Endothelial cell of umbilical vein (primary cell): Measurements from ENCODE around the gene CACNA1E. TPM values are rescaled to one million over a fixed set of nuclear protein-coding genes. Genes with fewer than 3 reads are reported as not detected.

Source experiments
- BruUV-seq: library from RNA; stranded (reverse); fragments of 400-500 nt; replicated peaks from 2 replicates; lab custom pipeline; 2021; lab: Mats Ljungman, UMichigan
- CTCF ChIA-PET: fragments of 300-600, 350-600 bp; sonication (Branson Sonifier 250); formaldehyde crosslinking; loops from one replicate; lab custom pipeline; 2021; ENCODE audit warnings: antibody characterized with exemption, inconsistent platforms; lab: Charles Lee
- POLR2A ChIA-PET: fragments of 300-600, 350-600 bp; sonication (Branson Sonifier 250); formaldehyde crosslinking; loops from one replicate; lab custom pipeline; 2021; ENCODE audit warnings: antibody characterized with exemption, inconsistent platforms; lab: Charles Lee
- DNase-seq: peaks from one replicate; pipeline ENCODE4 v3.0.0-alpha.2; 2011; ENCODE audit warnings: low read depth, low spot score
- FAIRE-seq: peaks from 2 replicates; lab custom pipeline; 2011; peaks lifted over from hg19 to GRCh38; lab: Jason Lieb, UNC
- H2AFZ ChIP-seq: 2 replicates; pipeline ENCODE4 v1.6.0; 2012; ENCODE audit warnings: low read depth, low read length, control low read depth, inconsistent platforms
- H3K27ac ChIP-seq: 2 replicates; pipeline ENCODE4 v1.5.1; 2011; ENCODE audit warnings: low read depth, mild to moderate bottlenecking, control low read depth, low read length, moderate library complexity; ENCODE audit not compliant: insufficient read depth
- H3K27me3 ChIP-seq, 2 experiments: 2 replicates each; pipeline versions ENCODE4 v1.6.0 to v1.6.1; 2011; ENCODE audit warnings: low read length in 2 of 2, mixed read lengths in 1 of 2; ENCODE audit not compliant: control insufficient read depth in 2 of 2, insufficient read depth in 2 of 2
- H3K36me3 ChIP-seq, 2 experiments: 2 replicates in 1 of 2; 3 replicates in 1 of 2; pipeline ENCODE4 v1.5.1; 2011; ENCODE audit warnings: low read length in 2 of 2, mild to moderate bottlenecking in 1 of 2, moderate library complexity in 1 of 2; ENCODE audit not compliant: control insufficient read depth in 2 of 2, insufficient read depth in 2 of 2; ENCODE audit errors: extremely low read depth in 1 of 2
- H3K4me1 ChIP-seq: 3 replicates; pipeline ENCODE4 v1.5.1; 2011; ENCODE audit warnings: mild to moderate bottlenecking, low read length; ENCODE audit not compliant: control insufficient read depth, insufficient read depth; ENCODE audit errors: extremely low read depth
- H3K4me2 ChIP-seq: 2 replicates; pipeline ENCODE4 v1.6.1; 2011; ENCODE audit warnings: low read length, control low read depth, mixed read lengths; ENCODE audit not compliant: insufficient read depth
- H3K4me3 ChIP-seq, 3 experiments: fragments of 200-600 bp in 1 of 3; sonication (generic), shearing (Covaris generic) in 1 of 3; replicated peaks in 1 of 3; 2 replicates each; pipeline ENCODE4 v1.5.1; 2011 to 2016; ENCODE audit warnings: control low read depth in 3 of 3, low read length in 3 of 3, mild to moderate bottlenecking in 2 of 3, inconsistent platforms in 1 of 3, low read depth in 1 of 3, moderate library complexity in 1 of 3; ENCODE audit not compliant: insufficient read depth in 1 of 3
- H3K79me2 ChIP-seq: 2 replicates; pipeline ENCODE4 v1.6.0; 2012; ENCODE audit warnings: low read length, inconsistent platforms; ENCODE audit not compliant: control insufficient read depth, insufficient read depth
- H3K9ac ChIP-seq: replicated peaks from 2 replicates; pipeline ENCODE3; 2011; ENCODE audit warnings: low read length, control low read depth; ENCODE audit not compliant: insufficient read depth; ENCODE audit errors: extremely low read depth
- H3K9me1 ChIP-seq: replicated peaks from 3 replicates; pipeline ENCODE4 v1.6.0; 2011; ENCODE audit warnings: mild to moderate bottlenecking, low read length; ENCODE audit not compliant: control insufficient read depth, insufficient read depth; ENCODE audit errors: extremely low read depth
- H3K9me3 ChIP-seq: replicated peaks from 2 replicates; pipeline ENCODE4 v1.5.1; 2012; ENCODE audit warnings: low read length, inconsistent platforms; ENCODE audit not compliant: control insufficient read depth, insufficient read depth
- H4K20me1 ChIP-seq: replicated peaks from 2 replicates; pipeline ENCODE3; 2011; ENCODE audit warnings: mild to moderate bottlenecking, low read length; ENCODE audit not compliant: control insufficient read depth, insufficient read depth; ENCODE audit errors: extremely low read depth
- EZH2 ChIP-seq: IDR thresholded peaks from 2 replicates; pipeline ENCODE4 v1.6.1; 2012; ENCODE audit warnings: borderline replicate concordance, low read depth, mild to moderate bottlenecking, moderate library complexity, low read length, inconsistent platforms; ENCODE audit not compliant: severe bottlenecking
- FOS ChIP-seq: IDR thresholded peaks from 2 replicates; pipeline ENCODE4 v1.6.1; 2011; ENCODE audit warnings: mild to moderate bottlenecking, low read length, moderate library complexity, borderline replicate concordance; ENCODE audit not compliant: insufficient read depth
- GATA2 ChIP-seq: IDR thresholded peaks from 2 replicates; pipeline ENCODE4 v1.7.0; 2011; ENCODE audit warnings: low read depth, mild to moderate bottlenecking, moderate library complexity, mixed read lengths, low read length; ENCODE audit not compliant: insufficient read length, insufficient read depth
- JUN ChIP-seq: IDR thresholded peaks from 2 replicates; pipeline ENCODE4 v1.6.1; 2011; ENCODE audit warnings: borderline replicate concordance, low read depth; ENCODE audit not compliant: insufficient read length, insufficient read depth
- MYC ChIP-seq: IDR thresholded peaks from one replicate; pipeline ENCODE4 v1.6.1; 2011; ENCODE audit warnings: mild to moderate bottlenecking, low read depth, low read length
- POLR2A ChIP-seq: IDR thresholded peaks from 2 replicates; pipeline ENCODE4 v1.6.1; 2012; ENCODE audit warnings: low read depth, mild to moderate bottlenecking, control low read depth, low read length
- POLR2AphosphoS5 ChIP-seq: IDR thresholded peaks from 2 replicates; pipeline ENCODE4 v1.6.1; 2012; ENCODE audit warnings: low read depth, mild to moderate bottlenecking, control low read depth, low read length, moderate library complexity; ENCODE audit not compliant: insufficient read depth
- dilution Hi-C: fragments of 300-500 bp; cut with MboI; formaldehyde crosslinking; loops from one replicate; pipeline ENCODE4 v1.15.0; 2019; ENCODE audit warnings: low sequenced_read_pairs; ENCODE audit not compliant: extremely low pct_ligation_motif_present
- intact Hi-C: fragments of 100-400 bp; cut with micrococcal nuclease; formaldehyde crosslinking; loops from one replicate; pipeline ENCODE4 v1.10.0; 2022
- polyA plus RNA-seq, 4 experiments: library from polyadenylated mRNA; depleted of rRNA in 3 of 4; stranded (reverse) in 3 of 4; unstranded in 1 of 4; fragments of >200 nt; gene quantifications; 2 replicates each; pipeline versions ENCODE4 v1.2.1 to v1.2.3, GENCODE V29; 2011 to 2012; ENCODE audit warnings: missing spikeins in 1 of 4
- total RNA-seq: library from RNA; stranded (reverse); gene quantifications from 2 replicates; pipeline ENCODE4 v1.2.3, GENCODE V29; 2021
- TF ChIP-seq, protein P1 (sequence below): IDR thresholded peaks from 2 replicates; pipeline ENCODE4 v1.6.1; 2011; ENCODE audit not compliant: insufficient read depth, insufficient read length
- TF ChIP-seq, protein P2 (sequence below), 2 donors: IDR thresholded peaks; 1 replicate in 1 of 2; 2 replicates in 1 of 2; pipeline ENCODE4 v1.5.1; 2011; ENCODE audit warnings: low read length in 2 of 2, mild to moderate bottlenecking in 2 of 2, moderate library complexity in 2 of 2, control low read depth in 1 of 2, inconsistent platforms in 1 of 2, low read depth in 1 of 2; ENCODE audit not compliant: insufficient read depth in 1 of 2; ENCODE audit errors: extremely low read depth in 1 of 2

Gene CACNA1E
- total and polyA plus RNA-seq, 2 donors (not counting 3 experiments of a cell fraction or from before 2014, with no cell fraction given), result not detected

DNA sequence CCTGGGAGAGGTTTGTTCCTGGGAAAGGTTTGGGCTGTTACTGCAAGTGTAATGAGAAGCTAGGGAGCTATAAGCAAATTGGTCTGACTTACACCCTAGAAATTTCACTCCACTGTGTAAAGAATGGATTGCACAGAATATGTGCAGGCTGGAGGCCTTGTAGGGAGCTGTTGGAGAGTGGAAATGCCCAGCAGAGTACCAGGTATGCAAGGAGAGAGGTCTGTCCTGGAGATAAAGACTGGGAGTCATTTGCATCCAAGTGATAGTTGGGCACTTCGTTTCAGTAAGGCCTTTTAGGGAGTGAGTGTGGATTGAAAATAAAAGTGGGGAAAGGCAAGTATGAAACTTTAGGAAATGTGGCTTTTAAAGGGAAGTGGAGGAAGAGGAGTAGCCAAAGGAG lies 75.8 kb downstream of the CACNA1E start:
- Histone ChIP-seq H3K27ac (no peak overlapping the region), H3K36me3 (no peaks in the 10 kb centered on the region), H3K79me2 (no peaks in the 10 kb centered on the region), H3K9me1 (no peaks in the 10 kb centered on the region), H3K4me3 (no peak overlapping the region), H3K9me3 (no peaks in the 10 kb centered on the region), H2AFZ (no peak overlapping the region), H3K4me1 (no peaks in the 10 kb centered on the region), H4K20me1 (no peaks in the 10 kb centered on the region), H3K4me2 (no peak overlapping the region), H3K9ac (no peak overlapping the region), H3K27me3 (no peaks in the 10 kb centered on the region)
- TF ChIP-seq EZH2 (no peak), POLR2AphosphoS5 (no peak), MYC (no peak), JUN (no peak), FOS (no peak), POLR2A (no peak), GATA2 (no peak)
- TF ChIP-seq, protein P1, sequence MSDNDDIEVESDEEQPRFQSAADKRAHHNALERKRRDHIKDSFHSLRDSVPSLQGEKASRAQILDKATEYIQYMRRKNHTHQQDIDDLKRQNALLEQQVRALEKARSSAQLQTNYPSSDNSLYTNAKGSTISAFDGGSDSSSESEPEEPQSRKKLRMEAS, result no peak
- TF ChIP-seq, protein P2, sequence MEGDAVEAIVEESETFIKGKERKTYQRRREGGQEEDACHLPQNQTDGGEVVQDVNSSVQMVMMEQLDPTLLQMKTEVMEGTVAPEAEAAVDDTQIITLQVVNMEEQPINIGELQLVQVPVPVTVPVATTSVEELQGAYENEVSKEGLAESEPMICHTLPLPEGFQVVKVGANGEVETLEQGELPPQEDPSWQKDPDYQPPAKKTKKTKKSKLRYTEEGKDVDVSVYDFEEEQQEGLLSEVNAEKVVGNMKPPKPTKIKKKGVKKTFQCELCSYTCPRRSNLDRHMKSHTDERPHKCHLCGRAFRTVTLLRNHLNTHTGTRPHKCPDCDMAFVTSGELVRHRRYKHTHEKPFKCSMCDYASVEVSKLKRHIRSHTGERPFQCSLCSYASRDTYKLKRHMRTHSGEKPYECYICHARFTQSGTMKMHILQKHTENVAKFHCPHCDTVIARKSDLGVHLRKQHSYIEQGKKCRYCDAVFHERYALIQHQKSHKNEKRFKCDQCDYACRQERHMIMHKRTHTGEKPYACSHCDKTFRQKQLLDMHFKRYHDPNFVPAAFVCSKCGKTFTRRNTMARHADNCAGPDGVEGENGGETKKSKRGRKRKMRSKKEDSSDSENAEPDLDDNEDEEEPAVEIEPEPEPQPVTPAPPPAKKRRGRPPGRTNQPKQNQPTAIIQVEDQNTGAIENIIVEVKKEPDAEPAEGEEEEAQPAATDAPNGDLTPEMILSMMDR (IDR thresholded peaks at IDR 0.05; ENCODE audit: extremely low read depth in 1 of 2, insufficient read depth in 1 of 2, low read depth in 1 of 2, low read length in 2 of 2), result no peak
- intact Hi-C loops (no loop called here), dilution Hi-C loops (no loop called here)
- POLR2A ChIA-PET, result no interaction called here
- CTCF ChIA-PET, result no interaction called here
- FAIRE-seq (no peak), DNase-seq (no peak)
- BruUV-seq, result no TSS peak
